SU-DHL-6 (cell line): ENCODE results near the gene FATE1.

Source experiments
- H2AFZ ChIP-seq: fragments of 200-600 bp; sonication (generic); 2 replicates; pipeline ENCODE4 v1.6.1; 2014; ENCODE audit warnings: low read depth, mild to moderate bottlenecking, moderate library complexity, mixed read lengths, antibody characterized with exemption, low read length; ENCODE audit not compliant: severe bottlenecking
- H3F3A ChIP-seq: fragments of 200-600 bp; shearing (Covaris generic); 2 replicates; pipeline ENCODE4 v1.6.0; 2016; ENCODE audit warnings: antibody characterized with exemption, mild to moderate bottlenecking; ENCODE audit not compliant: insufficient read depth
- H3K27ac ChIP-seq: fragments of 200-600 bp; sonication (generic); 2 replicates; pipeline ENCODE4 v1.5.1; 2016; ENCODE audit warnings: low read depth, mild to moderate bottlenecking, low read length, moderate library complexity, mixed read lengths
- H3K27me3 ChIP-seq: fragments of 200-600 bp; sonication (generic), shearing (Covaris generic); 2 replicates; pipeline ENCODE4 v1.6.0; 2014; ENCODE audit warnings: mild to moderate bottlenecking, low read length
- H3K36me3 ChIP-seq: fragments of 200-600 bp; sonication (generic); 2 replicates; pipeline ENCODE4 v1.6.1; 2014; ENCODE audit warnings: mild to moderate bottlenecking, low read length, mixed read lengths
- H3K4me2 ChIP-seq: fragments of 300-600, 200-600 bp; shearing (Covaris generic), sonication (generic); 2 replicates; pipeline ENCODE4 v1.6.0; 2014; ENCODE audit warnings: low read length, low read depth, mild to moderate bottlenecking; ENCODE audit not compliant: poor library complexity, severe bottlenecking
- H3K4me3 ChIP-seq: fragments of 200-600 bp; sonication (generic); 2 replicates; pipeline ENCODE4 v1.5.1; 2014; ENCODE audit warnings: antibody characterized with exemption, low read length, mild to moderate bottlenecking, mixed read lengths; ENCODE audit not compliant: insufficient read depth, poor library complexity, severe bottlenecking
- H3K79me2 ChIP-seq: fragments of 200-600 bp; sonication (generic); 2 replicates; pipeline ENCODE4 v1.6.1; 2014; ENCODE audit warnings: mild to moderate bottlenecking, low read length, moderate library complexity; ENCODE audit not compliant: insufficient read depth
- H3K9ac ChIP-seq: fragments of 200-600 bp; sonication (generic); 2 replicates; pipeline ENCODE4 v1.7.0; 2014; ENCODE audit warnings: mild to moderate bottlenecking, low read length
- H3K9me2 ChIP-seq: fragments of 200-600 bp; sonication (generic); replicated peaks from 2 replicates; pipeline ENCODE4 v1.6.1; 2014; ENCODE audit warnings: low read length; ENCODE audit not compliant: insufficient read depth
- H3K9me3 ChIP-seq: fragments of 200-600 bp; sonication (generic); 2 replicates; pipeline ENCODE4 v1.6.1; 2014; ENCODE audit warnings: low read length, mixed read lengths; ENCODE audit not compliant: insufficient read depth
- H4K20me1 ChIP-seq: fragments of 200-600 bp; sonication (generic); 2 replicates; pipeline ENCODE4 v1.6.1; 2014; ENCODE audit warnings: low read depth, mild to moderate bottlenecking, antibody characterized with exemption, low read length, moderate library complexity, mixed read lengths
- EZH2phosphoT487 ChIP-seq: fragments of 200-600 bp; sonication (generic), shearing (Covaris generic); conservative IDR thresholded peaks from 2 replicates; pipeline ENCODE4 v1.6.1; 2018; ENCODE audit warnings: mild to moderate bottlenecking, antibody characterized with exemption, low read length, moderate library complexity, mixed read lengths
- TF ChIP-seq, protein P1 (sequence below): fragments of 200-600 bp; sonication (generic); IDR thresholded peaks from one replicate; pipeline ENCODE4 v1.5.1; 2017; ENCODE audit warnings: antibody characterized with exemption, mild to moderate bottlenecking, low read length, moderate library complexity; ENCODE audit not compliant: insufficient read depth, poor library complexity, severe bottlenecking

The FATE1 gene

DNA sequence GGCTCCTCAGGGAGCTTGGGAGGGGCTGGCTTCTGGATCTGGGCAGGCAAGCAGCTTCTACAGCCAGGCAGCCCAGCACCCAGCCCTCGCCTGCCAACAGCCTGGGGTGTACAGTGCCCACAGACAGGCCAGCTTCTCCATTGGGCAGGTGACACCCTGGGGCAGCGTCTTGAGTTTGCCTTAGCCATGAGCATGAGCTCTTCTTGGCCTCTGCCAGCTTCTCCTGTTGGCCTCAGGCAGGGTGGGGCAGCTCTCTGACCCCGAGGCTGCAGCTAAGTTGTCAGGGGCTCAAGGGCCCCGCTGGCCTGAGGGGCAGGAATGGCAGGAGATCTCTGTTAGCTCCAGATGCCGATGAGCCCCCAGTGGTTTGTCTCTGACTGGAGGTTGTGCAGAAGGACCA is 10.9 kb downstream of the FATE1 start:
- H2AFZ ChIP-seq = no peak overlapping the region

GRCh38 chrX:151727346-151727745 is 11.5 kb downstream of the FATE1 start:
- no peak overlapping the region for H3K4me3 ChIP-seq

More for the DNA sequence above, 10.9 kb downstream of the FATE1 start:
- Histone ChIP-seq H3K4me2 (no peak overlapping the region), H3K27me3 (no peaks in the 10 kb centered on the region), H3K27ac (no peak overlapping the region), H3K9me3 (no peaks in the 10 kb centered on the region), H3K79me2 (no peaks in the 10 kb centered on the region), H3F3A (no peaks in the 10 kb centered on the region), H3K36me3 (no peaks in the 10 kb centered on the region), H3K9ac (no peak overlapping the region), H3K4me3 (no peak overlapping the region), H4K20me1 (no peaks in the 10 kb centered on the region), H3K9me2 (no peaks in the 10 kb centered on the region)
- TF ChIP-seq, protein P1, sequence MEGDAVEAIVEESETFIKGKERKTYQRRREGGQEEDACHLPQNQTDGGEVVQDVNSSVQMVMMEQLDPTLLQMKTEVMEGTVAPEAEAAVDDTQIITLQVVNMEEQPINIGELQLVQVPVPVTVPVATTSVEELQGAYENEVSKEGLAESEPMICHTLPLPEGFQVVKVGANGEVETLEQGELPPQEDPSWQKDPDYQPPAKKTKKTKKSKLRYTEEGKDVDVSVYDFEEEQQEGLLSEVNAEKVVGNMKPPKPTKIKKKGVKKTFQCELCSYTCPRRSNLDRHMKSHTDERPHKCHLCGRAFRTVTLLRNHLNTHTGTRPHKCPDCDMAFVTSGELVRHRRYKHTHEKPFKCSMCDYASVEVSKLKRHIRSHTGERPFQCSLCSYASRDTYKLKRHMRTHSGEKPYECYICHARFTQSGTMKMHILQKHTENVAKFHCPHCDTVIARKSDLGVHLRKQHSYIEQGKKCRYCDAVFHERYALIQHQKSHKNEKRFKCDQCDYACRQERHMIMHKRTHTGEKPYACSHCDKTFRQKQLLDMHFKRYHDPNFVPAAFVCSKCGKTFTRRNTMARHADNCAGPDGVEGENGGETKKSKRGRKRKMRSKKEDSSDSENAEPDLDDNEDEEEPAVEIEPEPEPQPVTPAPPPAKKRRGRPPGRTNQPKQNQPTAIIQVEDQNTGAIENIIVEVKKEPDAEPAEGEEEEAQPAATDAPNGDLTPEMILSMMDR = no peak
- no peak for TF ChIP-seq EZH2phosphoT487

DNA sequence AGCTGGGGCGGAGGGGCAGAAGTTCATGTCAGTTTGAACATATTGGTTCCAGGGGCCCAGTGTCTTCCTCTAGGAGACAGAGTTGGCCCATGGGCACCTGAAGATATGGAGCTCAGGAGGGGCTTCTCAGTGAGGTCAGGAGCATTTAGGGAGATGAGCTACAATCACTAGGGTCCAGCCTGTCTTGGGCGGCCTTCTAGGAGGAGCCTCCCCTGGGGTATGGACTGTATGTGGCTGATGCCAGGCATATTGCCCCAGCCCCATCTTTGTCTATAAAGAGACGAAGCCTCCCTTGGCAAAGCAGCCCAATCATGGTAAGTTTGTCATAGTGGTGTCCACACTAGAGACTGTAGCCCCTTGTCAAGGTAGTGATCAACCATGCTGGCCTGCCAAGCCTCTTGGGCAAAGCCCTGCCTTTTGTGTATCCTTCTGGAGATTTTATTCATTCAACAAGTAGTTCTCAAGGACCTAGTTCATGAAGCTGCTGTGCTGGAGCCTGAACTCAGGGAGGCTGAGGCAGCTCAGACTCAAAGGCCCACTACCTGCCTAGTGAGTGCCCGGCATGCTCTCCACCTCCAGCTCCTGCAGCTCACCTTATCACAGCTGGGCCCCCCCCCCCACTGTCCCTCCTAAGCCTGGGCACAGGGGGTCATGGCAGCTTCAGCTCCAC is 13.4 kb downstream of the FATE1 start:
- TF ChIP-seq EZH2phosphoT487 = no peak
- TF ChIP-seq, protein P1 = no peak
- no peak overlapping the region for H2AFZ ChIP-seq
- no peaks in the 10 kb centered on the region for H3K9me2 ChIP-seq
- H3K79me2 ChIP-seq = no peaks in the 10 kb centered on the region
- H4K20me1 ChIP-seq = no peaks in the 10 kb centered on the region
- H3K9ac ChIP-seq = no peak overlapping the region
- H3K4me3 ChIP-seq = no peak overlapping the region
- no peaks in the 10 kb centered on the region for H3F3A ChIP-seq
- H3K27me3 ChIP-seq = no peaks in the 10 kb centered on the region
- H3K4me2 ChIP-seq = no peak overlapping the region
- H3K27ac ChIP-seq = no peak overlapping the region
- H3K36me3 ChIP-seq = no peaks in the 10 kb centered on the region
- H3K9me3 ChIP-seq = no peaks in the 10 kb centered on the region

More at GRCh38 chrX:151727346-151727745, 11.5 kb downstream of the FATE1 start:
- Histone ChIP-seq H3K9me2 (no peaks in the 10 kb centered on the region), H3K27ac (no peak overlapping the region), H4K20me1 (no peaks in the 10 kb centered on the region), H3K4me2 (no peak overlapping the region), H2AFZ (no peak overlapping the region), H3K79me2 (no peaks in the 10 kb centered on the region), H3K9me3 (no peaks in the 10 kb centered on the region), H3K27me3 (no peaks in the 10 kb centered on the region), H3F3A (no peaks in the 10 kb centered on the region), H3K9ac (no peak overlapping the region), H3K36me3 (no peaks in the 10 kb centered on the region)
- TF ChIP-seq, protein P1 = no peak
- no peak for TF ChIP-seq EZH2phosphoT487
